H1 (cell line): ENCODE data around the gene IL12RB2. TPM values are rescaled to one million over a fixed set of nuclear protein-coding genes. Genes with fewer than 3 reads are reported as not detected.

Experiments used
- ATF3 ChIP-seq: IDR thresholded peaks from 2 replicates; pipeline ENCODE4 v1.6.1; 2011; ENCODE audit warnings: low read depth, mild to moderate bottlenecking, low read length; ENCODE audit not compliant: insufficient read depth
- CBX5 ChIP-seq: fragments of 300-800, 300-1000 bp; sonication (generic); IDR thresholded peaks from 2 replicates; pipeline ENCODE4 v1.7.1; 2016; ENCODE audit warnings: antibody characterized with exemption, low read length, low read depth
- CHD7 ChIP-seq: fragments of 300-600 bp; sonication (generic); IDR thresholded peaks from 2 replicates; pipeline ENCODE4 v1.7.1; 2012; ENCODE audit warnings: low read length, moderate library complexity, mild to moderate bottlenecking, inconsistent platforms; ENCODE audit not compliant: insufficient replicate concordance
- FOSL1 ChIP-seq: IDR thresholded peaks from 2 replicates; pipeline ENCODE4 v1.6.1; 2011; ENCODE audit warnings: mild to moderate bottlenecking, low read depth, low read length, moderate library complexity; ENCODE audit not compliant: insufficient read depth
- MAFK ChIP-seq: IDR thresholded peaks from 2 replicates; pipeline ENCODE4 v1.6.1; 2012; ENCODE audit warnings: low read depth, mild to moderate bottlenecking, improper control_type of control experiment, low read length
- RBBP5 ChIP-seq: IDR thresholded peaks from 2 replicates; pipeline ENCODE4 v1.7.1; 2012; ENCODE audit warnings: low read depth, mild to moderate bottlenecking, inconsistent platforms, low read length, moderate library complexity, borderline replicate concordance
- TEAD4 ChIP-seq: IDR thresholded peaks from 2 replicates; pipeline ENCODE4 v1.6.1; 2012; ENCODE audit warnings: low read depth, low read length, inconsistent platforms, mixed read lengths
- polyA plus RNA-seq, 7 experiments: library from polyadenylated mRNA; depleted of rRNA in 3 of 7; stranded (reverse) in 5 of 7; unstranded in 2 of 7; fragments of >200 nt in 5 of 7; fragments of 200-250 nt in 2 of 7; gene quantifications; 1 replicate in 5 of 7; 2 replicates in 1 of 7; 4 replicates in 1 of 7; pipeline versions ENCODE4 v1.2.1 to v1.2.3, GENCODE V29; 2011 to 2013; ENCODE audit warnings: missing spikeins in 2 of 7, mixed read lengths in 2 of 7
- total RNA-seq: library from RNA; stranded (reverse); fragmentation: NEBNext Ultra II Directional; extraction: Animal tissue kit (Norgen Biotek cat#: 25700); gene quantifications from 2 replicates; pipeline ENCODE4 v1.2.1, GENCODE V29; 2021

The IL12RB2 gene
- total and polyA plus RNA-seq, 2 of the 8 experiments (the other 6 are each of a cell fraction or from before 2014, with no cell fraction given): 1.4 TPM

GRCh38 chr1:67382292-67382691, 74.6 kb downstream of the IL12RB2 start (continued):
- no peak for TF ChIP-seq CHD7
- no peak for TF ChIP-seq FOSL1
- no peak for TF ChIP-seq CBX5
- TF ChIP-seq MAFK: no peak
- no peak for TF ChIP-seq RBBP5
- no peak for TF ChIP-seq TEAD4
- TF ChIP-seq ATF3: no peak
